GM21423 (cell line): ENCODE results near the gene LRRC2.
"Not testable (repeated sequence)": the region's sequence is repeated elsewhere in the genome, so short reads cannot be mapped to it uniquely, and the experiment has no call there.

Experiments used
- ATAC-seq: cut with Tn5 transposase; IDR thresholded peaks from one replicate; pipeline ENCODE4 v1.9.1; 2021; ENCODE audit warnings: mild to moderate bottlenecking, moderate library complexity; ENCODE audit not compliant: unreplicated experiment

The LRRC2 gene

DNA sequence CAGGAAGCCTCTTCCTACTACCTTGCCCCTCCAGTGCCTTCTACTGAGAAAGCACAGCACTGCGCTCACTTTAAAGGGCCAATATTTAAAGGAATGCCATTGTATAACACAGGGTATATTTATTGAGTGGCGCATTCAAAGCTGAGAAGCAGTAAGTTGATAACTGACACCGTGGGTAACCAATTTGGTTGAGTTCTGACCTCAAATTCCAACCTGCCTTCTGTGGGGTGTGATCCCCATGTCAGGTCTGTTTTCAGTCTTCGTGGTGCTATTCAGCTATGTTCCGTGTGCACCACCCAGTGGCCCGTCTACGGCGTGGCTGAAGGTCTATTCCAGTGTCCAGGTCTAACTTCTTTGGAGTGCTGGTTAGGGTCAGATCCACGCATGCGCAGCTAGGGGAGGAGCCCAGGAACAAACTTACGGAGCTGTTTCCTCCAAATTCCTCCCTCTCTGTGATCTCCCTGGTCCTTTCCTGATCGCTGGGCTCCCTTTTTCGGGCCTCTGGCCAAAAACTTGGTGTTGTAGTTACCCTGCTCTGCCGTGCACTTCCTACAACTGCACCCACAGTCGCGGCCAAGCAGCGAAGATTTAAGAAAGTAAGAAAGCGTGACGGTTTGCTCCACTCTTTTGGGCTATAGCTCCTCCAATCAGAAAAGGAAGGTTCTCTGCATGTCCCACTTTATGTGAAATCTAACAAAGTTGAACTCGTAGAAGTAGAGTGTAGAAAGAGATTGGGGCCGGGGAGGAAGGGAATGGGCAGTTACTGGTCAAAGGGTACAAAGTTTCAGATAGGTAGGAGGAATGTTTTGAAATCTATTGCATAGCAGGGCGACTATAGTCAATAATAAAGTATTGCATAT, 7.7 kb downstream of the LRRC2 start:
- peak; percentile 95 for ATAC-seq

GRCh38 chr3:46557814-46558183, 8.3 kb downstream of the LRRC2 start:
- peak; percentile 8 for ATAC-seq

DNA sequence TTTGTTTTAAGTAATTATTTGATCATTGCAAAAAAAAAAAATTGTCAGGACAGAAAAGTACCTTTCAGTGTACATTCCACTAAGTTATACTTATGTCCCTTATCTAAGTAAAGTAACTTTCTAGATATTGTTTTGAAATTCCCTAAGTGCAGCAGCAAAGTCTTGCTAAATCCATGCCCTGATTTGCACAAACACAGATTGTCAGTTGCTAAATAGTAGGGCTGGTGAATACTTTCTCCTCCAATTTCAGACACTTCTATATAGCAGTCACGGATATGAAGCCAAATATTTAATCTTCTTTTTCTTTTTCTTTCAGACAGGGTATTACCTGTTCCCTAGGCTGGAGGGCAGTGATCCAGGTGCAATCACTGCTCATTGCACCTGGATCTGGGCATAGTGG, 12.9 kb downstream of the LRRC2 start:
- no peak for ATAC-seq

GRCh38 chr3:46552538-46552937, 13.6 kb downstream of the LRRC2 start:
- ATAC-seq = no peak

GRCh38 chr3:46551615-46552014, 14.5 kb downstream of the LRRC2 start:
- ATAC-seq = no peak

DNA sequence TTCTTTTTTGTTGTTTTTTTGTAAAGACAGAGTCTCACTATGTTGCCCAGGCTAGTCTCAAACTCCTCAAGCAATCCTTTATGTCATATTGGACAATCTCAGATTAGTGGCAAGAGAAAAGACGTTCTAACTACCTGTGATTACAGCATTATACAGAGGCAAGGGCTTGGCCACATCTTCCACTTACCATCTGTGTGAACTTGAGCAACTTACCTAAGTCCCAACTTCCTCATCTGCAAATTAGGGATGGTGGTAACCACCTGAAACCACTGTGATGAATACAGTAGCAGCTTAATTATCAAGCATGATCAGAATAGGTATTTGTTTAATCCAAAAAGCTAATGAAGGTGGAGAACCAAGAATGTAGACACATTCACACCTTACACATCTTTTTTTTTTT, 16.1 kb downstream of the LRRC2 start:
- no peak for ATAC-seq

- ATAC-seq = no peak
These were observed 16.6 kb downstream of the LRRC2 start for GRCh38 chr3:46549408-46549904.

DNA sequence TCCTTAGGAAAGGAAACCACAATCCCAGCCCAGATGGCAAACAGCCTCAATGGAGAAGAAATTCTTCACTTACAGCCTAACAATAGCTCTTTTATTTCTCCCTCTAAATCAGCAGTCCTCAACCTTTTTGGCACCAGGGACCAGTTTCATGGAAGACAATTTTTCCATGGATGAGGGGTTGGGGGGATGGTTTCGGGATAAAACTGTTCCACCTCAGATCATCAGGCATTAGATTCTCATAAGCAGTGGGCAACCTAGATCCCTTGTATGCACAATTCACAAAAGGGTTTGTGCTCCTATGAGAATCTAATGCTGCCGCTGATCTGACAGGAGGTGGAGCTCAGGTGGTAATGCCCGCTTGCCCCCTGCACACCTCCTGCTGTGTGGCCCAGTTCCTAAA, 17.5 kb downstream of the LRRC2 start:
- not testable (repeated sequence) for ATAC-seq

GRCh38 chr3:46546896-46547440, 19.1 kb downstream of the LRRC2 start:
- ATAC-seq = no peak

DNA sequence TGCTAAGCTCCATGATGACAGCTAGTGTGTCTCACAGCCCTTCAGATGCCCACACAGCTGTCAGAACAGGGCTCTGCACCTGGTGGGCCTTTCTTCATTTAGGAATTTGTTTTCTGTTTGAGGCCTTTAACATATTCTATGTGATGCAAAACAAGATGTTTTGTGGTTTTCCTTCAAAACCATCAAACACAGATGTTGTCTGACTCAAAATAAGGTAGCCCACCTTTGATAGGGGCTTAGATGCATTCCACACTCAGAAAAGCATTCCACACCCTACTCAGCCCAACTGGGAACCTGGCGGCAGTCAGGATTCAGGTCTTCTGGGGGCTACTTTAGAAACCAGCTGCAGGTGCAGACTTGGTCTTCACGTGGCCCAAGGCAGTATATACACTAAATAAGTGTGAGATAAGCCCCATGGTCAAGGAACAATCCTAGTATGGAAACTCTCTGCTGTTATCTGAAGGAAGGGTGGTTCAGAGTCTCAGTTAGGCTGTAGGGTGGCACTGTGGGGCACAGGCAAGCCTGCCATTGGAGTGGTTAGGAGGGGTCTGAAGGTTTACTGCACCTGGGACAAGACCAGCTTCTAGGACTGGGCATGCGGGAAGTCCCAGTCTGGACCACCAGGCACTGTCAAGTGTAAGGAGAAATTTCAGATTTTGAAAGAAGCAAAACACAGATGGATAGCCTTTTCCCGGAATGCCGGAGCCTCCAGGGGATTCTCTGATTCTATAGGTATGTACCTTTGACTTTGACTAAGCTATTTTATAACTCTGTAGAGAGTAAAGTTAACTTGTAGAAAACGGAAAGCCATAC, 20.1 kb downstream of the LRRC2 start:
- no peak for ATAC-seq

DNA sequence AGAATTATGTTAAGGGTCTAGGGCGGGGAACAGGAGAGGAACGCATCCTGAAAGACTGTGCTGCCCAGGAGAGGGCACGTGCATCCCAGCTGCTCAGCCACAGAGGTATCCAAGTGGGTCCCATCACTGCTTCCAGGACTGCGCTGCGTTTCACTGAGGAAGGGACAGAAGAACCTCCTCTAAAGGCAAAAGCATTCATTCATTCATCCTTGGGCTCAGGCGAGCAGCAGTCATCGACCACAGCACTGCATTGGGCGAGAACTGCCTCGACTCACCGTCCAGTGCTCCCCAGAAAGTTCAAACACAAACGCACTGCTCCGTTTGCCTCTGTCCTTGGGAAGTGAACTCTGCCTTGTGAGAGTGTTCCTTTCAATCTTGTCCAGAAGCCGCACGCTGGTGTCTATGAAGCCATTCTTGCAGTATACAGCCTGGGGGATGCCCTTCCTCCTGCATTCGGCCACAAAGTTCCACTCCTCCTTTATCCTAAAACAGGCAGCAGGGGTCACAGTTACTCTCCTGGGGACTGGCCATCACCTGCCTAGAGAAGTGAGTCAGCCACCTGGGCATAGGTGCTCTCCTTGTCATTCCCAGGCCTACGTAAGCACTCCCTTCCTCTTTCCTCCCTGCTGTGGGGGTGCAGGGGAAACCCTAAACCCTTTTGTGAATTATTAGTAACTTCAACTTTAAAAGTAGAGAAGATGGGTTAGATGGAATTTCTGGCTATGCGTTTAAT, 21.2 kb downstream of the LRRC2 start:
- ATAC-seq = no peak

DNA sequence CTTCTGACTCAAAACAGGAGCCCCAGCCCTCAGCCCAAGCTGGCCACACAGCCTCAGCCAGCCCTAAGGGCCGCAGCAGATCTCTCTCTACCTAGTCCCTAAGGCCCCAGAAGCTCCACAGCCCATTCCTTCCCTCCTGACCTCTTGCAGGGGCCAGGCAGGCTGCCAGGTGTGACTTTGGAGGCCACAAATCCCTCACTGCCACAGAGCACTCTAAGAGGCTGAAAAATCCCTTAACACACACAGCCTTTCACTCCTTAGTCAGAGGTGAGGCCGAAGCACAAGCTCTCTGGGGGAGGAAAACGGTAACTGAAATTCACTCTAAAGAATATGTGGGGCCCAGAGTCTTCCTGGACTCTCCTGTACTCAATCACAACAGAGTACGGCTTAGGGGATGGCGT, 23.3 kb downstream of the LRRC2 start:
- no peak for ATAC-seq

DNA sequence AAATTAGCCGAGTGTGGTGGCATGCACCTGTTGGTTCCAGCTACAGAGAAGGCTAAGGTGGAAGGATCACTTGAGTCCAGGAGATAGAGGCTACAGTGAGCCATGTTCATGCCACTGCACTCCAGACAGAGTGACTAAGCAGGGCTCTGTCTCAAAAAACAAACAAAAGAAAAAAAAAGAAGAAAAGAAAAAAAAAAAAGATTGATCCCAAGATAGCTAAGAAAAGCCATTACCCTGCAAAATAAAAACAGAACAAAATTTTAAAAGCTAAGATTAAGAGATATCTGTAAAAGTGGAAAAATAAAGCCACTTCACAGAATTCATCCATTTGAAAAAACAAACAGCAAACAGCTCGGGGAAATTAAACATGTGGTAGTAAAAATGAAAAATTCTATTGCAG, 23.8 kb downstream of the LRRC2 start:
- ATAC-seq = no peak

DNA sequence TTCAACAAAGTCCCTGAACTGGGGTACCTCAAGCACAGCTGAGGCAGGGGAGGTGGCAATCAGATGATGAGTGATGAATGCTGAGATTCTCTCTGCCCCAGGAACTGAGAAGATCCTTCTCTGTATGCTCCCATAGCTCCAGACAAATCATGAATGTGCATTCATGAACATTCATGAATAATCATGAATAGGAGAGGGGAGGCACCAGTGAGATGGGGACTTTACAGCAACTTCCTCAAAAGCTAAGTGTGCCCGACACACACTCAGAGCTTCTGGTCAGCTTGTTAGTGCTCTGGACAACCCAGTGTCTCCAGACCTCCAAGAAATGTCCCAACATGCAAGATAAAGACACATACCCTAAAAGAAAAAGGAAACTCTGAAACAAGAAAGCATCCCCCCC, 24.3 kb downstream of the LRRC2 start:
- no peak for ATAC-seq

DNA sequence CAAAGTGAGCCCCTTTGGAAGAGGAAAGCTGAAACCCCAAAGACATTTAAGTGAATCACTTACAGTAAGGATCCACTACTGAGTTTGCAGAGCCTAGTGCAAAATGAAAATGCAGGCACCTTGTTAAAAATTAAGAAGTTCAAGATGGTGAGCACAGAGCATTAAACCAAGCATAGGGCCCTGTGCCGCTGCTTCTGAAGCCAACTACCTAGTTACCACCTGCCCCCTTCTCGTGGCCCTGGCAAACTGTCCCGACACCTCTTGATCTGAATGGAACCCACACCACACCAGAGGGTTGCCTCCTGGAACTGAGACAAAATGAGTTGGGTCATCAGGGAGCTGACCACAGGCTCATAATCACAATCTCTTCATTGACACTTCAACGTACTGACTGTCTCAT, 25.6 kb downstream of the LRRC2 start:
- ATAC-seq = no peak

GRCh38 chr3:46539443-46540005, 26.6 kb downstream of the LRRC2 start:
- no peak for ATAC-seq

GRCh38 chr3:46538803-46539442, 27.2 kb downstream of the LRRC2 start:
- peak; percentile 81 for ATAC-seq

- not testable (repeated sequence) for ATAC-seq
These were observed 27.7 kb downstream of the LRRC2 start for GRCh38 chr3:46538425-46538802.

DNA sequence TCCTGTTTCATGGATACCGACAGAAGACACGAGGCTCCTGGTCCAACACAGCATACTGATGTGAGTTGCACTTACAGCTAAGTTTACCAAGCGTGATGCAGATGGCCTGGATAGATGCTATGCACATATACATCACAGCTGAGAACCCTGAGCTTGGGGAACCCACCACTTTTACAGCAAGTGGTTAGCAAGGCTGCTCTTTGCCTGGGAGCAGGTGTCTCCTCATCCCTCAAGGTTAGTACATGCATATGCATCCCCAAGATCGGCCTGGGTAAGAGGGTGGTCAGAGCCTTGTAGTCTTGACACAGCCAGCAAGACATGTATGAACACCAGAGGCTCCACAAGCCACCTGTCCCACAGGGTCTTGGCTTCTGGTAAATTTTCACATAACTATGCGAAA, 28.3 kb downstream of the LRRC2 start:
- no peak for ATAC-seq

- no peak for ATAC-seq
These were observed 28.8 kb downstream of the LRRC2 start for GRCh38 chr3:46537316-46537715.
